ENCODE results near the gene MAMDC4. TPM values are rescaled to one million over a fixed set of nuclear protein-coding genes. Genes with fewer than 3 reads are reported as not detected.
"Not testable (repeated sequence)": the region's sequence is repeated elsewhere in the genome, so short reads cannot be mapped to it uniquely, and the experiment has no call there.

Gene MAMDC4
- 10 to 100 TPM; 18.3 to 21.9 TPM for total RNA-seq
- polyA plus RNA-seq (ENCODE audit: insufficient read depth, low read depth, low replicate concordance) = 8.1 TPM
- long read RNA-seq, donor 1, partial matches to known transcripts = 141 of 617 reads
- long read RNA-seq, donor 1, other reads (novel, unspliced or antisense) = 476 of 617 reads
- long read RNA-seq, donor 2 = 0 reads

GRCh38 chr9:136851941-136852663 lies at the start of gene MAMDC4:
TSS of gene MAMDC4 (plus strand) at chr9:136852346. CDS start at chr9:136852417, 71 bp downstream.
- H3K9me3 ChIP-seq = no peaks in the 10 kb centered on the region
- peak within 1 kb of the TSS; percentile 50 to 89 for H3K27ac ChIP-seq
- intact Hi-C loops (cut with DNase I; ENCODE audit: low total_unique reads) = no loop called here
- H3K27me3 ChIP-seq = no peaks in the 10 kb centered on the region
- no peak for TF ChIP-seq CTCF (IDR thresholded peaks at IDR 0.05)
- peak; percentile 91 for DNase-seq
- no peak within 1 kb of the TSS for H3K4me3 ChIP-seq
- WGBS, 2 donors = 46% methylated on average over 23 of the region's 23 CpGs; no CpG with 5 or more reads in 1 of the 2 donors
- H3K4me1 ChIP-seq = peaks cover 32% of the 10 kb centered on the region
- H3K36me3 ChIP-seq (ENCODE audit: low read depth, missing control alignments) = no peaks in the 10 kb centered on the region

GRCh38 chr9:136803009-136803550 lies 49.1 kb upstream of the MAMDC4 start:
- H3K4me3 ChIP-seq; H3K27ac ChIP-seq; DNase-seq; H3K36me3 ChIP-seq (ENCODE audit: low read depth, missing control alignments); H3K9me3 ChIP-seq; intact Hi-C loops (cut with DNase I; ENCODE audit: low total_unique reads); H3K27me3 ChIP-seq: not testable (repeated sequence)
- peaks cover 24% of the 10 kb centered on the region for H3K4me1 ChIP-seq
- 93% methylated on average over 2 to 6 of the region's 9 CpGs for WGBS, 2 donors

GRCh38 chr9:136803551-136804508 lies 48.3 kb upstream of the MAMDC4 start:
- WGBS, 2 donors = 96 to 98% methylated on average over 22 of the region's 22 CpGs
- Histone ChIP-seq H3K27ac (no peak overlapping the region), H3K4me3 (no peak overlapping the region), H3K9me3 (no peaks in the 10 kb centered on the region), H3K36me3 (ENCODE audit: low read depth, missing control alignments) (no peaks in the 10 kb centered on the region), H3K4me1 (peaks cover 17% of the 10 kb centered on the region), H3K27me3 (no peaks in the 10 kb centered on the region)
- no peak for DNase-seq
- intact Hi-C loops (cut with DNase I; ENCODE audit: low total_unique reads) = no loop called here
- TF ChIP-seq POLR2A (IDR thresholded peaks at IDR 0.05) = no peak
- TF ChIP-seq CTCF (IDR thresholded peaks at IDR 0.05) = no peak

GRCh38 chr9:136804509-136805206 lies 47.5 kb upstream of the MAMDC4 start:
- peaks cover 13% of the 10 kb centered on the region for H3K4me1 ChIP-seq
- H3K36me3 ChIP-seq (ENCODE audit: low read depth, missing control alignments) = no peaks in the 10 kb centered on the region
- H3K9me3 ChIP-seq = no peaks in the 10 kb centered on the region
- 87 to 88% methylated on average over 13 to 20 of the region's 20 CpGs for WGBS, 2 donors
- no peaks in the 10 kb centered on the region for H3K27me3 ChIP-seq
- TF ChIP-seq CTCF (IDR thresholded peaks at IDR 0.05) (no peak), POLR2A (IDR thresholded peaks at IDR 0.05) (no peak)
- DNase-seq = no peak
- H3K4me3 ChIP-seq = no peak overlapping the region
- H3K27ac ChIP-seq = no peak overlapping the region
- intact Hi-C loops (cut with DNase I; ENCODE audit: low total_unique reads) = loop anchor here (5.0 kb wide), 1 partner anchor 138 kb away; the partner anchor contains the start of gene FBXW5
